Inflammatory macrophage treated with lipopolysaccharide for 1 hour (primary cell): ENCODE measurements around the gene RMRP.

Source experiments
- DNase-seq, 2 donors: peaks; one replicate each; pipeline ENCODE4 v3.0.0-alpha.2; 2020 to 2022

The RMRP gene

DNA sequence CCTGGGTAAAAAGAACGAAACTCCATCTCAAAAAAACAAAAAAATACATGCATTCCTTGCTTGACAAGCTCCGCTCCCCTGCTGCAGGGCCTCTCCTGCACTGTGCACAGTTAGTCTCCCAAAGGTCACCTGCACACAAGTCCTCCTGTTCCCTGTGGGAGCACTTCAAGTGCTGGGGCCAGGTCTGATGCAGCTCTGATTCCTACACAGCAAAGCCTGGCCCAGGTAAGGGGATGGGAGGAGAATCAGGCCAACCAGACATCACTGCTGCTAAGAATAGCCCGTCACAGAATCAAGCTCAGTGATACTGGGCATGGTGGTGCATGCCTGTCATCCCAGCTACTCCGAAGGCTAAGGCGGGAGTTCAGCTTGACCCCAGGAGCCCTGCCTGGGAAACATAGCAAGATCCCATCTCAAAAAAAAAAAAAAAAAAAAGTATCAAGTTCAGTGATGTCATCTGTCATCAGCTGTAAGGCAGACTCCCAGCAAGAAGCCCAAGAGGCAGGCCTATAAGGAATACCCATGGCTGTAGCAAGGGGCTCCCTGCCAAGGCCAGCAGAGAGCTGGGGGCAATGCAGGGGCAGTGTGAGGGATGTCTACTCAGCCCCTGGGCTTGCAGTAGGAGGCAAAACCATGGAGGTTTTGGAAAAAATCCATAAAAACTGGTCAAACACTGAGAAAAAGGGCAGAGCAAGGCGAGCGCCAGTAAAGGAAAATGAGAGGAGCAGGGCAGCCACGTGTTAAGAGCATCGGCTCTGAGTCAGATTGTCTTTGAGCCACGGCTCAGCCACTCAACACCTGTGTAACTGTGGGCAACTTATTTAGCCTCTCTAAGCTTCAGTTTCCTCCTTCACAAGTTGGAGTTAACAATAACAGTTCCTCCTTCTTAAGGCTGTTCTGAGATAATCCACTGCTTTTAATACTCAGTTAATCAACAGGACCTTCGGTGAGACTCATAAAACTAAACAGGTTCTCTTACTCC lies 28.7 kb upstream of the RMRP start:
- no peak for DNase-seq

DNA sequence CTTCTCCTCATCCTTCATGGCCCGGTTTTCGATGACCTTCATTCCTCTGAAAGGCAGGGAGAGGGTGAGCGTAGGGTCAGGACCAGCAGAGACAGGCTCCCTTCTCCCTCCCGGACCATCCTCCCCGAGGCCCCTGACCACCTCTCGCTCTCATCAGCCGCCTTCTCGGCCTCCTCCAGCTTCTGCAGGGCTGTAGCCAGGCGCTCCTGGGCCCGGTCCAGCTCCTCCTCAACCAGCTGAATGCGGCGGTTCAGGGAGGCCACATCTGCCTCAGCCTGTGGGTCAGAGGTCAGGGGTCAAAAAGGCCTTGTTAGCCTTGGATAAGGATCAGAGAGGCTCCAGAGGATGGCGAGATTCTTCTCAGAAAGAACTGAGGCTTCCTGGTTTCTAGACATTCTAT lies 27.7 kb upstream of the RMRP start:
- DNase-seq = no peak

DNA sequence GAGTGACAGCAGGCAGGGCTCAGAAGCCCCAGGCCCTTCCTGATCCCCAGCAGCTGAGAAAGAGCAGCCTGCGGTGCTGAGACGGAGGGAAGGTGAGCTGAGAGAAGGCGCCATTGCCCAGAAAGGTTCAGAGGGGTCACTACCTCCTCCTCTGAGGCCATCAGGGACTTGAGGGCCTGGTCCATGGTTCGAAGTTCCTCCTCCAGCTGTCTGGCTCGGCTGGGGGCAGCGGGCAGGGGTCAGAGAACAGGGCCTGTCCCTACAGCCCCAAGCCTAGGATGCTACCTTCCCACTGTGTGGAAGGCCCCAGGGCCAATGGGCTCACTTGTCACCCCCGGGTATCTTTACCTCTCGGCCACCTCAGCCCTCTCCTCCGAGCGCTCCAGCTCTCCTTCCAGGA lies 27.1 kb upstream of the RMRP start:
- DNase-seq = no peak

DNA sequence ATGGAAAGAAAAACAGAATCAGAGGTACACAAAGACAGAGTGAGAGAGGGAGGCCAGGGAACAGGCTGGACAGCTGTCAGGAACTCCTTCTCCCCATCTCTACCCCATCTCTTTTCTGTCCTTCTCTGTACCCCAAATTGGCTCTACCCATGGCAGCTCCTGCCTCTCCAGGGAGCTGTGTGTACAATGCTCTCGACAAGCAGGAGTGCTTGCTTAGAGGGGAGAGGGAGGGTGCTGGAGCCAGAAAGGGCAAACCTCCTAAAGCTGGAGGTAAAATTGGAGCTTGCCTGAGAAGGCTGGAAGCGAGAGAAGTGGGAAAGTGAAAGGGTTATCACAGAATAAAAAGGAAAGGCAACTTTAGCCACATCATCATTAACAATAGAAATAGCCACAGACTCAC lies 25.5 kb upstream of the RMRP start:
- DNase-seq = no peak

DNA sequence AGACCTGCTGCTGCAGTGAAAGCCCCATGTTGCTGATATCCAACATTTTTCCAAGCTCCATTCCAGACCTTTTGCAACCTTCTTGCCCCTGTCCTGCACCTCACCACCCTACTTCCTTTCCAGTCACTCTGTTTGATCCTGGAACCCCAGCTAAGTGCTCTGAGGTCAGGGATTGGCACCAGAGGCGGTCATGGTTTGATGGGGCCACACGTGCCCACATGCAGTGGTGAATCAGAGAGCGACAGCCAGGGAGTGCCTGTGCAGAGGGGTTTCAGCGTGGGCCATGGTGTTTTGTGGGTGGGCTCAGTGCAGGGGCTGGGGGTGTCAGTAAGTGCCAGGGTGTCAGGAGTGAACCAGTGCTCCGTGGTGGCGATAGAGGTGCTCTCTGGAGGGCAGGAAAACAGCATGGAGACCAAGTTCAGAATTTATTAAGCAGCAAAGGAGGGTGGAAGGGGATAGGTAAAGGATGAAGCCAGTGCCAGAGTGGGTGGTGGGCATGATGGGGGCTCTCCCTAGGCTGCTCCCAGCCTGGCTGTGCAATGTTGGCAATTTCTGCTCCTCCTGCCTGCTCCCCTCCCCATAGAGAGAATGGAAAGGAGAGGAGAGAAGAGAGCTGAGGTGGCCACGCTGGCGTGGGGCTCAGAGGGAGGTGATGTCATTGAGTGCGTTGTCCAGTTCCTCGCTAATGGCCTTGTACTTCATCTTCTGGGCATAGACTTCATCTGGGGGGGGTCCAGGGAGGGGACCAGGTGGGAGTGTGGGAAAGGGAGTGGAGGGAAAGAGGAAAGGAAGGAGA lies 24.9 kb upstream of the RMRP start:
- no peak for DNase-seq

DNA sequence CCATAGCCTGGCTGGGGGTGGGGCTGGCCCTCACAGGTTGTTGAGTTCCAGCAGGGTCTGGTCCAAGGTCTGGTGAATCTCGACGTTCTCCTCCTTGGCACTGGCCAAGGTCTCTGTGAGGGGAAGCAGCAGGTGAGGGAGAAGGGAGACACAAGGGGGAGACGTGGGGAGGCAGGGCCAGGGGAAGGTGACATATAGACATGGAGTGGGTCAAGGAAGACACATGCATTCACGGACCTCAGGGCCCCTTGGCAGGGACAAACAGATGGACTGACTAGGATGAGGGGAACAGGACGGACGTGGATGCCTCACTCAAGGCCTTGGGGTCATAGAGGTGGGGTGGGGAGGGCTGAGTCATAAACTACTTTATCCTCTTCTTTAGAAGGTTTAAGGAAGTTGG lies 24.2 kb upstream of the RMRP start:
- no peak for DNase-seq

DNA sequence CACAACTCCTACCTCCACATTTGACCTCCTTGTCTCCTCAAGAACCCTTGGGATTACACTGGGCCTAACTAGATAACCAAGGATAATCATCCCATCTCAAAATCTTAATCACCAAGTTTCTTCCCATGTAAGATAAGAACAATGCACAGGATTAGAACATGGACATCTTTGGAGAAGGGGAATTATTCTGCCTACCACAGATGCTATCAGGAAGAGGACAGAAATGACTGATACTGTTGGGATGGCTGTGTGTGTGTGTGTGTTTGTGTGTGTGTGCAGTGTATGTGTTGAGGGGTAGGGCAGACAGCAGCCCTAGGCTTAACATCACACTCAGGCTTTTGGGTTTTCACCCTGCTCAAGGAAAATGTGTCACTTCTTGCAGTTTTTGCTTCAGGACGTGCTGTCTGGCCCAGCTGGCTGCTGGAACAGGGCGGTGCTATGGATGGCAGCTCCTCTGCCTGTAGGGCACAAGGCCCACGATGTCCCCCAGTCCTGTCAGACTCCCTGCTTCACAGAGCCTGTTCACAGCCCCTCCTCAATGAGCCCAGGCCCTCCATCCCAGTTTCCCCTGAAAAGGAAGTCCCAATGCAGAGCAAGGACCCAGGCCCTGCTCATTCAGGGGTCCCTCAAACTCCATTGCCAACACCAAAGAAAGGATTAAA lies 23.7 kb upstream of the RMRP start:
- DNase-seq = no peak

DNA sequence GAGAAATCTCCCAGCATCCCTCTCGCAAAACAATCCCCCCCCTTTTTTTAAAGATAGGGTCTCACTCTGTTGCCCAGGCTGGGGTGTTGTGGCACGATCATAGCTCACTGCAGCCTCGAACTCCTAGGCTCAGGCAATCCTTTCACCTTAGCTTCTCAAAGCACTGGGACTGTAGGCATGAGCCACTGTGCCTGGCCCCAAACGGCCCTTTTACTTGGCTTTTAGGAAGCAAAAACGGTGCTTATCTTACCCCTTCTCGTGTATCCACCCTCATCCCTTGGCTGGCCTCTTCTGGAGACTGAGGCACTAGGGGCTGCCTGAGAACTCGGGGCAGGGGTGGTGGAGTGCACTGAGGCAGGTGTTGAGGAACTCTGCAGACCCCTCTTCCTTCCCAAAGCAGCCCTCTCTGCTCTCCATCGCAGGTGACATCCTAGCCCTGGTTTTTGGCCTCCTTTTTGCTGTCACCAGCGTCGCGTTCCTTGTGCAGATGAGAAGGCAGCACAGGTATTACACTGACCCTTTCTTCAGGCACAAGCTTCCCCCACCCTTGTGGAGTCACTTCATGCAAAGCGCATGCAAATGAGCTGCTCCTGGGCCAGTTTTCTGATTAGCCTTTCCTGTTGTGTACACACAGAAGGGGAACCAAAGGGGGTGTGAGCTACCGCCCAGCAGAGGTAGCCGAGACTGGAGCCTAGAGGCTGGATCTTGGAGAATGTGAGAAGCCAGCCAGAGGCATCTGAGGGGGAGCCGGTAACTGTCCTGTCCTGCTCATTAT lies 22.7 kb upstream of the RMRP start:
- no peak for DNase-seq

DNA sequence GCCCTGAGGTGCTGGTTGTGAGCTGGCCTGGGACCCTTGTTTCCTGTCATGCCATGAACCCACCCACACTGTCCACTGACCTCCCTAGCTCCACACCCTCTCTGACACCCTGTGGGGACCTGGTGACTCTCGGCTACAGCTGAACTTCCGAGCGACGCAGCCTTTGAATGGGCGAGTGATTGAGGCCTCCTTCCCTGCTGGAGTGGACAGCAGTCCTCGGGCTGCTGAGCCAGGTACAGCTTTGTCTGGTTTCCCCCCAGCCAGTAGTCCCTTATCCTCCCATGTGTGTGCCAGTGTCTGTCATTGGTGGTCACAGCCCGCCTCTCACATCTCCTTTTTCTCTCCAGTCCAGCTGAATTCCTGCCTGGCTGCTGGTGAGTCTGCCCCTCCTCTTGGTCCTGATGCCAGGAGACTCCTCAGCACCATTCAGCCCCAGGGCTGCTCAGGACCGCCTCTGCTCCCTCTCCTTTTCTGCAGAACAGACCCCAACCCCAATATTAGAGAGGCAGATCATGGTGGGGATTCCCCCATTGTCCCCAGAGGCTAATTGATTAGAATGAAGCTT lies 22.0 kb upstream of the RMRP start:
- DNase-seq = no peak

DNA sequence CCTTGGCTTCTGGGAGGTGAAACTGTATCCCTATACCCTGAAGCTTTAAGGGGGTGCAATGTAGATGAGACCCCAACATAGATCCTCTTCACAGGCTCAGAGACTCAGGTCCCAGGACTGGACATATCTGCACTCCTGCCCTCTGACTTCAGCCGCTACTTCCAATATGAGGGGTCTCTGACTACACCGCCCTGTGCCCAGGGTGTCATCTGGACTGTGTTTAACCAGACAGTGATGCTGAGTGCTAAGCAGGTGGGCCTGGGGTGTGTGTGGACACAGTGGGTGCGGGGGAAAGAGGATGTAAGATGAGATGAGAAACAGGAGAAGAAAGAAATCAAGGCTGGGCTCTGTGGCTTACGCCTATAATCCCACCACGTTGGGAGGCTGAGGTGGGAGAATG lies 21.3 kb upstream of the RMRP start:
- no peak for DNase-seq

DNA sequence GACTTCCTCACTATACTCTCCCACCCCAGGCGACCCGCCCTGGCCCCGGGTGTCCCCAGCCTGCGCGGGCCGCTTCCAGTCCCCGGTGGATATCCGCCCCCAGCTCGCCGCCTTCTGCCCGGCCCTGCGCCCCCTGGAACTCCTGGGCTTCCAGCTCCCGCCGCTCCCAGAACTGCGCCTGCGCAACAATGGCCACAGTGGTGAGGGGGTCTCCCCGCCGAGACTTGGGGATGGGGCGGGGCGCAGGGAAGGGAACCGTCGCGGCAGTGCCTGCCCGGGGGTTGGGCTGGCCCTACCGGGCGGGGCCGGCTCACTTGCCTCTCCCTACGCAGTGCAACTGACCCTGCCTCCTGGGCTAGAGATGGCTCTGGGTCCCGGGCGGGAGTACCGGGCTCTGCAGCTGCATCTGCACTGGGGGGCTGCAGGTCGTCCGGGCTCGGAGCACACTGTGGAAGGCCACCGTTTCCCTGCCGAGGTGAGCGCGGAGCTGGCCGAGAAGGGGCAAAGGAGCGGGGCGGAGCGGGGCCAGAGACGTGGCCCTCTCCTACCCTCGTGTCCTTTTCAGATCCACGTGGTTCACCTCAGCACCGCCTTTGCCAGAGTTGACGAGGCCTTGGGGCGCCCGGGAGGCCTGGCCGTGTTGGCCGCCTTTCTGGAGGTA lies 18.0 kb upstream of the RMRP start:
- DNase-seq = no peak

DNA sequence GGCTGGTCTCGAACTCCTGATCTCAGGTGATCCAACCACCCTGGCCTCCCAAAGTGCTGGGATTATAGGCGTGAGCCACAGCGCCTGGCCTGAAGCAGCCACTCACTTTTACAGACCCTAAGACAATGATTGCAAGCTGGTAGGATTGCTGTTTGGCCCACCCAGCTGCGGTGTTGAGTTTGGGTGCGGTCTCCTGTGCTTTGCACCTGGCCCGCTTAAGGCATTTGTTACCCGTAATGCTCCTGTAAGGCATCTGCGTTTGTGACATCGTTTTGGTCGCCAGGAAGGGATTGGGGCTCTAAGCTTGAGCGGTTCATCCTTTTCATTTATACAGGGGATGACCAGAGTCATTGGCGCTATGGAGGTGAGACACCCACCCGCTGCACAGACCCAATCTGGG lies 17.4 kb upstream of the RMRP start:
- no peak for DNase-seq

DNA sequence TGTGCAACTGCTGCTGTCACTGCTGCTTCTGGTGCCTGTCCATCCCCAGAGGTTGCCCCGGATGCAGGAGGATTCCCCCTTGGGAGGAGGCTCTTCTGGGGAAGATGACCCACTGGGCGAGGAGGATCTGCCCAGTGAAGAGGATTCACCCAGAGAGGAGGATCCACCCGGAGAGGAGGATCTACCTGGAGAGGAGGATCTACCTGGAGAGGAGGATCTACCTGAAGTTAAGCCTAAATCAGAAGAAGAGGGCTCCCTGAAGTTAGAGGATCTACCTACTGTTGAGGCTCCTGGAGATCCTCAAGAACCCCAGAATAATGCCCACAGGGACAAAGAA lies 16.2 kb upstream of the RMRP start:
- no peak for DNase-seq

DNA sequence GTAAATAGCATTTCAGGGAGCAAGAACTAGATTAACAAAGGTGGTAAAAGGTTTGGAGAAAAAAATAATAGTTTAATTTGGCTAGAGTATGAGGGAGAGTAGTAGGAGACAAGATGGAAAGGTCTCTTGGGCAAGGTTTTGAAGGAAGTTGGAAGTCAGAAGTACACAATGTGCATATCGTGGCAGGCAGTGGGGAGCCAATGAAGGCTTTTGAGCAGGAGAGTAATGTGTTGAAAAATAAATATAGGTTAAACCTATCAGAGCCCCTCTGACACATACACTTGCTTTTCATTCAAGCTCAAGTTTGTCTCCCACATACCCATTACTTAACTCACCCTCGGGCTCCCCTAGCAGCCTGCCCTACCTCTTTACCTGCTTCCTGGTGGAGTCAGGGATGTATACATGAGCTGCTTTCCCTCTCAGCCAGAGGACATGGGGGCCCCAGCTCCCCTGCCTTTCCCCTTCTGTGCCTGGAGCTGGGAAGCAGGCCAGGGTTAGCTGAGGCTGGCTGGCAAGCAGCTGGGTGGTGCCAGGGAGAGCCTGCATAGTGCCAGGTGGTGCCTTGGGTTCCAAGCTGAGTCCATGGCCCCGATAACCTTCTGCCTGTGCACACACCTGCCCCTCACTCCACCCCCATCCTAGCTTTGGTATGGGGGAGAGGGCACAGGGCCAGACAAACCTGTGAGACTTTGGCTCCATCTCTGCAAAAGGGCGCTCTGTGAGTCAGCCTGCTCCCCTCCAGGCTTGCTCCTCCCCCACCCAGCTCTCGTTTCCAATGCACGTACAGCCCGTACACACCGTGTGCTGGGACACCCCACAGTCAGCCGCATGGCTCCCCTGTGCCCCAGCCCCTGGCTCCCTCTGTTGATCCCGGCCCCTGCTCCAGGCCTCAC lies 15.6 kb upstream of the RMRP start, which contains the start of gene CA9:
TSS of gene CA9 (plus strand) at position 797 of the 893 bp plus-strand sequence. CDS start at position 829, 32 bp downstream.
- DNase-seq = no peak

DNA sequence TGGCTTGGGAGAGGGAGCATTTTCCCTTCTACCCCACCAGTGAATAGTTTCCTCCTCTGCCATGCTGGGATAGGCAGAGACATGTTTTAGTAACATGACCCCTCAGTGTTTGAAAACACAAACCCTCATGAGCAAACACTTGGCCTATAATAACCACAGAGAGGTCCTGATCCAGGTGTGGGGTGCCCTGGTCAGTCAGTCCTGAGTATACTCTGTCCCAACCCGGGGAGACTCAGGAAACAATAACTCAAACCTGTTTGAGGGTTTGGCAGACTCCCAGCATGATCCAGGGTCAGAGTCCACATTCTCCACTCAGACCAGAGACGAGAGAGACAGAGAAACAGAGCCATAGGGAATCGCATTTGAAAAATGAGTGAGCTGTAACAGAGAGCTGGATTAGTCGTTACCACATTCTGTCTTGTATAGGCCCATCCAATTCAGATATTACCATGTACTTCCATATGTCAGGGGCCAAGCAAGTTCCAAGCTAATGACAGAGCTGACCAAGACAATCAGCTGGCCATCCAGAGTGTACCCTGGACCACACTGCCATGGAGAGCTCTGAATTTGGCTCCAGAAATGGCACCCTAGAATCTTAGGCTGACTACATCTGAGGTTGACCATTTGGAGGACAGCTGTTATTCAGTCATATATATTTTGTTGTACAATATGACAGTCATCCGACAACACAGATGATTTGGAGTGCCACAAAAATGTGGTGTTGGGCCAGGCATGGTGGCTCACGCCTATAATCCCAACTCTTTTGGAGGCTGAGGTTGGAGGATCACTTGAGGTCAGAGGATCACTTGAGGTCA lies 11.7 kb upstream of the RMRP start:
- DNase-seq = no peak

DNA sequence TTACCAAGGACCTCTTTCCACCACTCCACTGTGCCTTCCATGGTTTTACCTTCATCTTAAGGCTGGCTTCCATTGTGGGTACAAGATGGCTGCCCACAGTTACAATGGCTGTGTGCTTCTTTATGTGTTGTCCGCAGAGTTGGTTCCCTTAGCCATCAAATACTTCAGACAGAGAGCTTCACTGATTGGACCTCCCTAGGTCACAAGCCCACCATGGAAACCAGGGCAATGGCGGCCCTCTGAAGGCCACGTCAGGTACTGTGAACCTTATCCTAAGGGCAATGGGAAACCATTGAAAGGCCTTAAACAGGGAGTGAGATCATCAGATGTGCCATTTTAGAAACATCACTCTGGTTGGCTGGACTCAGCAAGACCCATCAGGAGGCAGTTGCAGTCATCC lies 10.1 kb upstream of the RMRP start:
- DNase-seq = no peak

DNA sequence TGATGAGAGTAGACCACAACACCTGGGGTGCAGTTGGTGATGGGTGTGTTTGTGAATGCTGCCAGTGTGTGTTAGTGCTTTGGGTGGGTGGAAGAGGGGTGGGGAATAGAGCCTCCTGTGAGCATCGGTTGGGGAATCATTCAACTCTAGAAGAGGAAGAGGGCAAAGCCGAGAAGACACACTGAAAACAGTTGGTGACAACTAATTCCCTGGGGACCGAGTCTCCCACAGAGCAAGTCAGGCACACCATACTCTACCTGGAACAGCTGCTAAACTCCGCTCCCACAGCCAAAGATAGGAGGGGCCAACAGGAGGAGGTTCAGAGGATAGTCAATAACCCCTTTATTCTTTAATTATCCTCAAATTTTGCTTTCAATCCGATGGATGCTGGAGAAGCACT lies 8.7 kb upstream of the RMRP start:
- no peak for DNase-seq

DNA sequence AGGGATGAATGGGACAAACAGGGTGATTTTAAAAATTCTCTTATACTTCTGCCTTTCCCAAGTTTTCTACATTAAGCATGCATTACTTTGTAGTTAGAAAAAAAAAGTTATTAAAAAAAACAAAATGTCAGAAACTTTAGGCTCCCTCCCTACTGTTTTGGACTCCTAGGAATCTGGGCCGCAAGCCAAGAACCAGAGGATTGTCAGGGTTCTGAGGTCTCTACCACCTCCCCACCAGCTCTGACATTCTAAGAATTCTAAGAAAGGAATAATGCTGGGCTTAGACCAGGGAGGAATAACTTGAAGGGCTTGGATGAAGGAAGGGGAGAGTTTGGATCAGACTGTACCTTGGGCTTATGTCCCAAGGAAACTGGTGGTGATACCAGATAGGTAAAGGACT lies 8.2 kb upstream of the RMRP start:
- DNase-seq = no peak

DNA sequence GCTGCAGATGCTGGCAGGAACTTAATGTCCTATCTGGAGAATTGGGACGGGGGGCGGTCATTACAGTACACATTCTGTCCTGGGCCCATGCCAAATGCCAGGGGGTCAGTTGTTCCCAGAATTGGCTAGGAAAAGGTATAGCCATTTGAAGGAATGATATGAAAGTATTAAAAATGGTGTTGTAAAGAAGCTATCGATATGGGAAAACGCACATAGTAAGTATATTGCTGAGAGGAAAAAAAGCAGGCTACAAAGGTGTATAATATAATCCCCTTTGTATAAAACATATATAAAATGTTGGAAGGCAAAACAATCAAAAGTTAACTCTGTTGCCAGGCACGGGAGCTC lies 7.6 kb upstream of the RMRP start:
- no peak for DNase-seq
